Cerebellar cortex (tissue), 1 donor: ENCODE data around the gene KCNN4.
"Not testable (repeated sequence)": the region's sequence is repeated elsewhere in the genome, so short reads cannot be mapped to it uniquely, and the experiment has no call there.

Experiments
- DNase-seq: peaks from one replicate; pipeline ENCODE4 v3.0.0-alpha.2; 2015; ENCODE audit warnings: low spot score

Gene KCNN4

DNA sequence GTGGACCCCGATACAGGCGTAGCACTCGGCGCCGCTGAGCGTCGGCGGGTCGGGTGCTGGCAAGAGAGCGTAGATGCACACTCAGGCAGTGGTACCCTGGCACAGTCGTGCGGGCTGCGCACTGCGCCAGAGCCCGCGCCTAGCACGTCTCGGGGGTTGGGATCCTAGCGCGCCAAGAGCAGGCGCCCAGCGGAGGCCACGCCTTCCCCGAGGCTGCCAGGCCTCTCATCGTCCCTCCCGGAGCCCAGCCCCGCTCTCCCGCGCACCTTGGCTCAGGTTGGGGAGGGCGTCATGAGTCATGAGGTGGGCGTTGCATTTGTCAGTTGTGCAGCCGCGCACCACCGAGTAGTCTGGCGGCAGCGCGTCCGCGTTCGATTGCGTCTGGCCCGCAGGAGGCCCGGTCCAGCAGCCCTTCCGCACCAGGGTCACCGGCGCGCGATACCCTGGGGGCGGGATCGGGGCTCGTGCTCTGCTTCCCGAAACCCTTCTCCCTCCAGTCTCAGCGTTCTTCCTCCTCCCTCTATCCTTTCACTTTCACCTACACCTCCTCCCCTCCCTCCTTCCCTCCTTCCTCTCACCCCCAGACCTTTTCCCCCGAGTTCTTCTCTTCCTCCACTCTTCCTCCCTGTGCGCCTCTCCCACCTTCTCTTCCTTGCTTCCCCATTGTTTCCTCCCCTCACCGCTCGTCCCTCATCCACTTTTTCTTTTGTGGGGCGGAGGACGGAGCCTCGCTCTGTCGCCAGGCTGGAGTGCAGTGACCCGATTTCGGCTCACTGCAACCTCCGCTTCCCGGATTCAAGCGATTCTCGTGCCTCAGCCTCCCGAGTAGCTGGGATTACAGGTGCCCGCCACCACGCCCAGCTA is 18.0 kb upstream of the KCNN4 start:
- peak; percentile 50 for DNase-seq

DNA sequence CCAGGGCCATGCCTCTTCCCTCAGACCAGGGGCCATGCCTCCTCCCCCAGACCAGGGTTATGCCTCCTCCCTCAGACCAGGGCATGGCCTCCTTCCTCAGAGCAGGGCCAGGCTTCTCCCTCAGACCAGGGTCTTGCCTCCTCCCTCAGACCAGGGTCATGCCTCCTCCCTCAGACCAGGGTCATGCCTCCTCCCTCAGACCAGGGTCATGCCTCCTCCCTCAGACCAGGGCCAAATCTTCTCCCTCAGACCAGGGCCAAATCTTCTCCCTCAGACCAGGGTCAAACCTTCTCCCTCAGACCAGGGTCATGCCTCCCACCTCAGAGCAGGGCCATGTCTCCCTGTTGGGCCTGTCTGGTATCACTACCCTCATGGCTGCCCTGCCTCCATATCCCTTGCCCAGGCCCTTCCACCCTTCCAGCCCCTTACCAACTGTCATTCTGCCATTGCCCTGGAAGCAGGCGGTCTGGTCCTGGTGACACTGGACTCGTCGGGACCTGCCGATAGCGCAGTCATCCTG is 17.3 kb upstream of the KCNN4 start:
- DNase-seq, result no peak

DNA sequence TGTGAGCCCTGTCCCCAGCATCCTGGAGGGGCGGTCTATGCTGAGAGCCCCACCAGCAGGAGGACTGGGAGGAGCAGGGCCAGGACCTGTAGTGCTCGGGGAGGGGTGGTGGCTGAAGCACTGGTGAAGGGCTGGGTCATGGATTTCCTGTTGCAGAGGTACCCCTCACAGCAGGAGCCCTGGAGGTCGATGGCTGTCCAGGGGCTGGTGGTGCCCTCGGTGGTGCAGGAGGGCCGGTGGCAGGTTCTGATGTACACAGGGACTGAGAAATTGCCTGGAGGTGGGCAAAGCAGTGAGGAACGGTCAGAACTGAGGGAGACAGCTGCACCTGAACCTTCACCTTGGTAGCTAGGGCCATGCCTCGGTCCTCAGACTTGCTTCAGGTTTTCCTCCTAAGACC is 16.8 kb upstream of the KCNN4 start:
- DNase-seq, result no peak

DNA sequence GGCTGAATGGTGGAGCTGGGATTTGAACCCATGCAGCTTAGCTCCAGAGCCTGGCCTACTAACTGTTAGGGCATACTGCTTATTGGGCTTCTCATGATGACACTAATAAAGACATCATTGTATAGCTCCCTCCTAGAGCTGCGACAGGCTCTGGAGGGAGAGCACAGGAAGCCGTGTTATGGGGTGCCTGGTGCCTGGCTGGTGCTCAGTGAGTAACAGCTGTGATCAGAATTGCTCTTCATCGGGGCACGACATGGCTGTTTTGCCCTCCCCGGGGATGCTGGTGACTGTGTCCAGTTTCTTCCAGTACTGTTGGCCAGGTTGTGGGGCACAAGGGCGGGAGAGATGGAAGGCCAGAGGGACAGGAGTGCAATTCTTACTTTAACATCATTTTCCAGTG is 16.3 kb upstream of the KCNN4 start:
- no peak for DNase-seq

DNA sequence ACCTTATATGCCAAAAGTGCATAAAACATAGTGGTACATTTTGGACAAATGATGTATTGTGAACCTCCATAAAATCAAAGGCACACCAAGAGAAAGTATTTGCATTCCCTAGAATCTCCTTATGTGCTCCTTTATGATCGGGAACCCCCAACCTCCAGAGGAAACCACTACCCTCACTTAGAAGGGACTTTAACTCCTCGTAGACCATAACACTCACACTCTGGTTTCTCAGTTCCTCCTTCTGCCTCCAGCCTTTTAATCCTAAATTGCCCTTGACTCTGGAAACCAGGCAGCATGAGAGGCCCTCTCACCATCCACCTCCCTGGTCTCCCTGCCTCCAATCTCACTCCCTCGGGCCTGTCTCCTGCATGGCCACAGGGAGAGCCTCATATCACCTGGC is 9.8 kb upstream of the KCNN4 start:
- no peak for DNase-seq

DNA sequence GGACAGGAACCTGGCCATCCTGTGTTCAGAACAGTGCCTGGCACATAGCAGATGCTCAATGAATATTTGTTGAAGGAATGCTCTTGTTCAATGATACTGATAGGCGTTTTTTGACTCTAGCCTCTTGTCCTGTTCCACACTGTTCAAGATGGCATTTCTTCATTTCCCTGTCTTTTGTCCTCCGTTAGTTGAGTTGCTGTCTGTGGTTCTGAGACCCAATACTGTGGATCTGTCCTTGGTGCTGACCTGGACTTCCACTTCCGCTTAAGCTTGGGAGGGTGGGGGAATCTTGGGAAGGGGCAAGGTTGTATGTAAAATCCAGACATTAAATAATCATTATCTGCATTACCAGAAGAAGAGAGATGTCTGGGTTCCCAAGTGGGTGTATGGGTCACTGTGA is 8.3 kb upstream of the KCNN4 start:
- DNase-seq, result no peak

DNA sequence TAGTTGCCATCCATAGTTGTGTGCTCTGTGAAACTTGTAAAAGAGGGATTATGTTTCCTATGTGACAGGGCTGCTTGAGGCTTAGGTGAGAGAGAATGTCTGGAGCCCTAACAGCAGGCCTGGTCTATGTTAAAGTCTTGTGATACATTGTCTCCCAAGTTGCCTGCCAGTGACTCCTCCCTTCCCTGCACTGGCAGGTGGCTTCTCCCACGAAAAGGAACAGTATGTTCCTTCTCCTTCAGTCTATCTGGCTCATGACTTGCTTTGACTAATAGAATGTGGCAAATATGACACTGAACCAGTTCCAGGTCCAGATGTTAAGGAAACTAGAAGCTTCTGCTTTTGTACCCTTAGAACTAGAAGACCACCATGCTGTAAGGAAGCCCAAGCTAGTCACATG is 5.9 kb upstream of the KCNN4 start:
- DNase-seq, result no peak

DNA sequence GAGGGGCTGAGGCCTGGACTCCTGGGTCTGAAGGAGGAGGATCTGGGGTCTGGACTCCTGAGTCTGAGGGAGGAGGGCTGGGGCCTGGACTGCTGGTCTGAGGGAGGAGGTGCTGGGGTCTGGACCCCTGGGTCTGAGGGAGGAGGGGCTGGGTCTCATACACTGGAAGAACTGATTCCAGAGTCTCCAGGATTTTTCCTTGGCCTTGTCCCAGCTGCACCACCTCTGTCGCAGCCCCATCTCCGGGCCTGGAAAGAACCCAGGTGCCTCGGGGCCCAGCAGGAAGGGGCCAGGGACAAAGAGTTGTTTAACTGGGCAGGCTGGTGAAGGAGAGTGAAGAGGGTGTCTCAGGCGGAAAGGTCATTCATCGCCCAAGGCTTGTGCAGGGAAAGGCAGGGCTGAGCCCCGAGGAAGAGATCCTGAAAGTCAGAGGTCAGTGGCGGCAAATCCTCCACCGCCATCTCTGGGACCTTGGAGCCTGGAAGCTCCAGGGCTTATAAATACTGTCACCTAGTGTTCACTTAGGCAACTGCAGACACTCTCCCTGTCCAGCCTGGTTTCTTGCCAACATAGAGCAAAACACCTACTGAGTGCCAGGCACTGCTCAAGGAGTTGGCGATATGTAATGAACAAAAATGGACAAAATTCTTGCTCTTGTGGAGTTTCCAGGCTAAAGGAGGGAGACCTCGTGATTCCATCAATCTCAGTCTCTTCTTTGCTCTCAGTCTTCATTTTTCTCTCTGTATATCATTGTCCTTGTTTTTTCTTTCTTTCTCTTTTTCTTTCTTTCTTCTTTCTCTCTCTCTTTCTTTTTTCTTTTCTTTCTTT is 4.4 kb upstream of the KCNN4 start:
- DNase-seq, result peak; percentile 75

DNA sequence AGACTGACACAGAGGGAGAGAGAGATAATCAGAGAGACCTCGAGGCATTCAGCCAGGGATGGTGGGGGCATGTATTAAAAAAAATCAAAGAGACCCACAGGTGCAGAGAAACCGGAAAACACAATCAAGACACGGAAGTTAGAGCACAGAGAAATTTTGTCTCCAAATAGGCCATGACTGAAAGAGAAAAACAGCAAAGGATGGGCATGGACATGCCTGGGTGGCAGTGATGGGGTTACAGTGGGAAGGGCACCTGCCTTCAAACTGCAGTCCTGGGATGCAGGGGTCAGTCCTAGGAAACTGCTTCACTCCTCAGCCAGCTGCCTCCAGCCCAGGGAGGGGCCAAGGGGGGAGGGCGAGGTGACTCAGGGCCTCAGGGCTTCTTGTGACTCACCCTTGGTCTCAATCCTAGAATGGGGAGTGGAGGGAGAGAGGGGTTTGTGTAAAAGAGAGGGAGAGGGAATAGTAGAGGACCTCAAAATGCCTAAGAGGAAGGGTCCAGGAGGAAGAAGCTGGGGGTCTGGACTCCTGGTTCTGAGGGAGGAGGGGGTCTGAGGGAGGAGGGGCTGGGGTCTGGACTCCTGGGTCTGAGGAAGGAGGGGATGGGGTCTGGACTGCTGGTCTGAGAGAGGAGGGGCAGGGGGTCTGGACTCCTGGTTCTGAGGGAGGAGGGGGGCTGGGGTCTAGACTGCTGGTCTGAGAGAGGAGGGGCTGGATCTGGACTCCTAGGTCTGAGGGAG is 3.6 kb upstream of the KCNN4 start:
- no peak for DNase-seq

DNA sequence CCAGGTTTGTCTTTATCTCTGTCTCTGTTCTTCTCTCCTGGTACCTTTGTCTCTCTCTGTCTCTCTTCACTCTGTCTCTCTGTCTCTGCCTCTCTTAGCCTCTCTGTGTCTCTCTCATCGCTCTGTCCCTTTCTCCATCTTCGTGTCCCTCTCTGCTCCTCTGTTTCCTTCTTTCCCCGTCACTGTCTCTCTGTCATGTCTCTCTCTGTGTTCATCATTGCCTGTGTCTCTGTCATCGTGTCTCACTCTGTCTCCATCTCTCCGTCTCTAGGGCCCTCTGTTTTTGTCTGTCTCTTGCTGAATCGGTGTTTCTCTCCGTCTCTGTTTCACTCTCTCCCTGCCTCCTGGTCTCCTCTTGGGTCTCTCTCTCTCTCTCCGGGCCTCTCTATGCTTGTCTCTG is 2.9 kb upstream of the KCNN4 start:
- no peak for DNase-seq

DNA sequence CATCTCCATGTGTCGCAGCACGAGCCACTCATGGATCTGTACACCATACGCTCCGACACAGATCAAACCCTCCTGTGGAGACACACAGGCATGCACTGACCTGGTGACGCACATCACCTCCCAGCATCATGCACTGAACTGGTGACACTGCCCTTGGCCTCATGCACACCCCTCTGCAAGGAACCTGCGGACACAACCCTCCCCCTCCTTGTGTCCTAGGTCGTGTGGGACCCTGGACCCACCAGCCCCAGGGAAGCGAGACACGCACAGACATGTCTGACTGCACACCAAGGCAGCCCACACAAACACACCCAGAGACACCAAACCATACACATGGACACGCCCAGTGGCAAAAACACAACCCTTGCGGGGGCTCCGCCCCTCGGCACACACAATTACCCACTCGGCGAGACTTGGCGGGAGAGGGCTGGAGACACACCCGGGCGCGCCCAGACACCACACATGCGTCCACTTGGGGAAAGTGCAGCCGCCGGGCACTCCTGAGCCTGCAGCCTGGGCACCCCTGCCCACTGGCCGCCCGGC is 2.0 kb upstream of the KCNN4 start:
- no peak for DNase-seq

DNA sequence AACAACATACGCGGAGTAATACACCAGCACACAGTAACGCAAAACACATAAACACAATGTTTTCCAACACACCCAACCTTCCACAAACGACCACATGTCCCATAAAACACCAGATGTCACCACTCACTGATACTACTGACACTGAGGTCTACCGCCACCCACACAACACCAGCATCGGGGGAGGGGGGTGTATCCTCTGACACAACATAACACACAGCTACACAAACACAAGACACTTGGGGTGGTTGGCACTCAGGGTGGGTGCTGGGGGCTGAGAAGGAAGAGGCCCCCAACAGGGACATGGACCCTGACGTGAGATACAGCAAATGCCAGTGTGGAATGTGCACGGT is 1.5 kb upstream of the KCNN4 start:
- DNase-seq, result no peak

DNA sequence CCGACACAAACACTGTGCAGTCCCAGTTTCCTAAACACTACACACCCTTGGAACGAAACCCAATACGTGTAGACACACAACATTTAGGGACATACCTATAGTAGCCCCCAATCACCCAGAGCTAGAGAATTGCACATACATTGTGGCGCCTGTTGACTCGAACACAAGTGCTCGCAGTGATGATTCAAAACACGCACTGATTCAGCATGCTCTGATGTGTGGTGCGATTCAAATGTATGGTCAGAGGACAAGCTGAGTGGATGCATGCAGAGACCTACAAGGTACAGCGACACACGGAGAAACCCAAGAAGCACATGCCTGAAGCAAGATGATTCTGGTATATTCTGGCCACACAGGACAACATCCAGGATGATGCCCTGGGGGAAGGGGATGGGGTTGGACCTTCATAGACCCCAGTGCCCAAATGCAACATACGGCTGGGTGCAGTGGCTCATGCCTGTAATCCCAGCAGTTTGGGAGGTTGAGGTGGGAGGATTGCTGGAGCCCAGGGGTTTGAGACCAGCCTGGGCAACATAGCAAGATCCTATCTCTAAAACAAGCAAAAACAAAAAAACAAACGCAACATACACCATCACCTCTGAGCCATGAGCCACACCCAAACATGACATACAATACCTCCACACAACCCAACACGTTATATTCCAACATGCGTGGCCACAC is 997 bp upstream of the KCNN4 start:
- DNase-seq, result no peak

DNA sequence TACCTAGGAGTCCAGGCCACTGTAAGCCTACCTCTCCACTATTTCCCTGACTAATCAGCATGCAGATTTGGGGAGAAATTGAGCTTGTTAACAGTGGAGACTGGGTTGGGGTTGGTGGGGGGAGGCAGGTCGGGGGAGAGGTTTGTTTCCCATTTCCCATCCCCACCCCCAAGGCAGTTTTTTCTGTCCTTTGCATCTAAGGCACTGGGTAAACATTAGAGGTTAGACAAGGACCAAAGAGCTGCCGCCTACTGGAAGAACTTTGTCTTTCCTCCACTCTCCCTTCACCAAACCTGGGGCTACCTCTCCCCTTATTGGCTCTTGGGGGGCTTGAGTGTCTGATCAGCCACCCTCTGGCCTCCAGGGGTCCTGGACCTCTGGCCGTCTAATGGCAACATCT is 953 bp downstream of the KCNN4 start:
- no peak for DNase-seq

DNA sequence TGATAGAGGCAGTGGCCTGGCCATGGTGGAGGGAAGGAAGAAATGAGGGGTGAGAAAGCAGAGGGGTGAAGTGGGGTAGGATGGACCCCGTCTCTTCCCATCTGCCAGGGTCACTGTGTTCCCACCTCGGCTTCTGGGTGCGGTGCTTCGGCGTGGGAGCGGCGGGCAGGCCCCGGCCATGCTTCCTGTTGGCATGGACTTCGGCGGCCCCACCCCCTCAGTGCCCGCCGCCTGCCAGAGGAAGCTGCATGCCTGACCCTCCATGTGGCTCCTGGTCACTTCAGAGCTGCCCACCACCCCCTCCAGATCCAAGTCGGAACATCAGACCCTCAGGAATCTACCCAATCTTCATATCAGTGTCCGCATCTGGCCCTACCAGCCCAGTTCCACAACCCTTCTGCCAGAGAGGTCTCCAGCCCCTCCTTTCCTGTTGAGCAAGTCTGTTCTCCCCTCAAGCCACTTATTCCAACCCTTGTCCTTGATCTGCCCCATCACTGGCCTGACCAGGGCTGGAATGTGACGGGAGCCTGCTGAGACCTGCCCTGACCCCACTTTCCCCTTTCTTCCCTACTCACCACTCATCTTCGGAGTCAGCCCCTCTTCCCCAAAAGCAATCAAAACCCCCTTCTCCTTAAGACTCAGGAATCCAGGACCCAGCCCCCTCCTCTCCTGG is 1.5 kb downstream of the KCNN4 start:
- no peak for DNase-seq

DNA sequence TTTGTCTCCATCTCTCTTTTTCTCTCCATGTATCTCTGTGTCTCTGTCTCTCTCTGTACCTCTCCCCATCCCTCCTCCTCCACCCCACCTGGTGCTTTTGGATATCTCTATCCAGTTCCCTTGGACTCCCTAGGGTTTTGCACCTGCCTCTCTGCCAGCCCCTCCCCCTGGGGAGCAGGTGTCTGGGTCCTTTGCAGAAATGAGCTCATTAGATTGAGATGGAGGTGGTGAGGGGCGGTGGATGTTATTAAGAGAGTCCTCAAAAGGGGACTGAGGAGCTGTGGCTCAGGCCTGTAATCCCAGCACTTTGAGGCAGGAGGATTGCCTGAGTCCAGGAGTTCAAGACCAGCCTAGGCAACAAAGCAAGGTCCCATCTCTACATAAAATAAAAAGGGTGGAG is 2.1 kb downstream of the KCNN4 start:
- DNase-seq, result no peak

DNA sequence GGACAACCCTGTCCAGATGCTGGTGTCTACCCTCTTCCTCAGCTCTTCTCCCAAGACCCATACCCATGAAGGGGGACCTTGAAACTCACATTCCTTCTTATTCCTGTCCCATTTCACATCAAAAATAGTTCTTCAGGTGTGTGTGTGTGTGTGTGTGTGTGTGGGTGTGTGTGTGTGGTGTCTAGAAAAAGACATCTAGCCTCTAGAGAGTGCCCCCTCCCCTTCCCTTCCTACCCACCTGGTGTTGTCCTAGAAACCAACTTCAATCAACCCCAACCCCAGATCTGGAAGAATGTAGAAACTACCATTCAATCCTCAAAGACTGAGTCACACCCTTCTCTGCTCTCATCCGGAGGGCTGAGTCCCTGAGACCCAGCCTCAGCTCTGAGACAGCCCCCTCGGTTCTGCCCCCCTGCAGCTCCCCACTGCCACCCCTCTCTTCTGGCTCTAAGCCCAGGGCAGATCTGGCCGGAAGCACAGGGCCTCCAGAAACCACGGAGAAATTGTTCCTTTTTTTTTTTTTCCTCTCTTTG is 3.5 kb downstream of the KCNN4 start:
- no peak for DNase-seq

DNA sequence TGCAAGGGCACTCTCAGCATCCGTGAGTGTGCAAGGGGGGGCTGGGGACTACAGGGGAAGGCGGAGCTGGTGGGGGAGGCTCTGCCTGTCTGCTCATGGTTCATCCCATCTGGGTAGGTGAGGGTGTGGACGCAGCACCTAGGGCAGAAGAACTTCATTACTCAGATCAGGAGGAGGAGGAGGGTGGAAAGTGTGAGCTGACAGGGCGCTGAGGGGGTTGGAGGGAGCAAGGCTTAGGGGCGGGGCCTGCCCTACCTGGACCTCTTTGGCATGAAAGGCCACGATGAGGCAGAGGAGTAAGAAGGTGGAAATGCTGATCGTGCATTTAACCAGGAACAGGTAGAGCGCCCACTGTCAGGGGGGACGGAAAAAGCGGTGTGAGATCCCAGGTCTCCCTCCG is 4.5 kb downstream of the KCNN4 start:
- no peak for DNase-seq

DNA sequence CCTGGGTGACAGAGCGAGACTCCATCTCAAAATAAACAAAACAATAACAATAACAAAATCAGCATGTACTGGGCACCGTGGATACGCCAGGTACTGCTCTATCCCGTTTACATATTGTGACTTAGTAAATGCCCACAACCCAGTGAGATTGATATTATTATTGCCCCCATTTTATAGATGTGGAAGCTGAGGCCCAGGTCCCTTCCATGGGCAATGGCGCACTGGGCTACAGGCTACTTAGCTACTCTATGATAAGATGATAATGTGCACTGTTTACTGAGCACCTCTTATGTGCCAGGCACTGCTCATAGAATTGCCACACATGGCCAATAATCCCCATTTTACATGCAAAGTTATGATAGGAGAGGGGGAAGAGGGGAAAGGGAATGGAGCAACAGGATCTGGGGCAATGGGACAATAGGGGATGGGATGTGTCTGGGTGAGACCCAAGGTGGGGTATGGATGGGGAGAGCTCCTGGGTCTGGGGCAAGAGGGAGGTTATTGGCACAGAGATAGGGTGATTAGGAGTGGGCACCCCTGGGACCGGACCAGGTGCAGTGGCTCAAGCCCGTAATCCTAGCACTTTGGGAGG is 5.4 kb downstream of the KCNN4 start:
- no peak for DNase-seq

DNA sequence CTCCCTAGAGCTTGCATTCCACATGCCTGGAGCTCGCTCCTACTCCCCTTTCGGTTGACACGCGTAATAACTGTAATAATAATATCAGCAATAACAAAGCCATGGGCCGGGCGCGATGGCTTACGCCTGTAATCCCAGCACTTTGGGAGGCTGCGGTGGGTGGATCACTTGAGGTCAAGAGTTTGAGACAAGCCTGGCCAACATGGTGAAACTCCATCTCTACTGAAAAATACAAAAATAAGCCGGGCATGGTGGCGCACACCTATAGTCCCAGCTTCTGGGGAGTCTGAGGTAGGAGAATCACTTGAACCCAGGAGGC is 5.9 kb downstream of the KCNN4 start:
- not testable (repeated sequence) for DNase-seq
